SU-DHL-6 (cell line): ENCODE measurements around the gene PCDHGA4.

ENCODE experiments used
- H2AFZ ChIP-seq: fragments of 200-600 bp; sonication (generic); 2 replicates; pipeline ENCODE4 v1.6.1; 2014; ENCODE audit warnings: low read depth, mild to moderate bottlenecking, moderate library complexity, mixed read lengths, antibody characterized with exemption, low read length; ENCODE audit not compliant: severe bottlenecking
- H3F3A ChIP-seq: fragments of 200-600 bp; shearing (Covaris generic); 2 replicates; pipeline ENCODE4 v1.6.0; 2016; ENCODE audit warnings: antibody characterized with exemption, mild to moderate bottlenecking; ENCODE audit not compliant: insufficient read depth
- H3K27ac ChIP-seq: fragments of 200-600 bp; sonication (generic); 2 replicates; pipeline ENCODE4 v1.5.1; 2016; ENCODE audit warnings: low read depth, mild to moderate bottlenecking, low read length, moderate library complexity, mixed read lengths
- H3K27me3 ChIP-seq: fragments of 200-600 bp; sonication (generic), shearing (Covaris generic); 2 replicates; pipeline ENCODE4 v1.6.0; 2014; ENCODE audit warnings: mild to moderate bottlenecking, low read length
- H3K36me3 ChIP-seq: fragments of 200-600 bp; sonication (generic); 2 replicates; pipeline ENCODE4 v1.6.1; 2014; ENCODE audit warnings: mild to moderate bottlenecking, low read length, mixed read lengths
- H3K4me2 ChIP-seq: fragments of 300-600, 200-600 bp; shearing (Covaris generic), sonication (generic); 2 replicates; pipeline ENCODE4 v1.6.0; 2014; ENCODE audit warnings: low read length, low read depth, mild to moderate bottlenecking; ENCODE audit not compliant: poor library complexity, severe bottlenecking
- H3K4me3 ChIP-seq: fragments of 200-600 bp; sonication (generic); 2 replicates; pipeline ENCODE4 v1.5.1; 2014; ENCODE audit warnings: antibody characterized with exemption, low read length, mild to moderate bottlenecking, mixed read lengths; ENCODE audit not compliant: insufficient read depth, poor library complexity, severe bottlenecking
- H3K79me2 ChIP-seq: fragments of 200-600 bp; sonication (generic); 2 replicates; pipeline ENCODE4 v1.6.1; 2014; ENCODE audit warnings: mild to moderate bottlenecking, low read length, moderate library complexity; ENCODE audit not compliant: insufficient read depth
- H3K9ac ChIP-seq: fragments of 200-600 bp; sonication (generic); 2 replicates; pipeline ENCODE4 v1.7.0; 2014; ENCODE audit warnings: mild to moderate bottlenecking, low read length
- H3K9me2 ChIP-seq: fragments of 200-600 bp; sonication (generic); replicated peaks from 2 replicates; pipeline ENCODE4 v1.6.1; 2014; ENCODE audit warnings: low read length; ENCODE audit not compliant: insufficient read depth
- H3K9me3 ChIP-seq: fragments of 200-600 bp; sonication (generic); 2 replicates; pipeline ENCODE4 v1.6.1; 2014; ENCODE audit warnings: low read length, mixed read lengths; ENCODE audit not compliant: insufficient read depth
- H4K20me1 ChIP-seq: fragments of 200-600 bp; sonication (generic); 2 replicates; pipeline ENCODE4 v1.6.1; 2014; ENCODE audit warnings: low read depth, mild to moderate bottlenecking, antibody characterized with exemption, low read length, moderate library complexity, mixed read lengths
- EZH2phosphoT487 ChIP-seq: fragments of 200-600 bp; sonication (generic), shearing (Covaris generic); conservative IDR thresholded peaks from 2 replicates; pipeline ENCODE4 v1.6.1; 2018; ENCODE audit warnings: mild to moderate bottlenecking, antibody characterized with exemption, low read length, moderate library complexity, mixed read lengths
- TF ChIP-seq, protein P1 (sequence below): fragments of 200-600 bp; sonication (generic); IDR thresholded peaks from one replicate; pipeline ENCODE4 v1.5.1; 2017; ENCODE audit warnings: antibody characterized with exemption, mild to moderate bottlenecking, low read length, moderate library complexity; ENCODE audit not compliant: insufficient read depth, poor library complexity, severe bottlenecking

PCDHGA4 gene

DNA sequence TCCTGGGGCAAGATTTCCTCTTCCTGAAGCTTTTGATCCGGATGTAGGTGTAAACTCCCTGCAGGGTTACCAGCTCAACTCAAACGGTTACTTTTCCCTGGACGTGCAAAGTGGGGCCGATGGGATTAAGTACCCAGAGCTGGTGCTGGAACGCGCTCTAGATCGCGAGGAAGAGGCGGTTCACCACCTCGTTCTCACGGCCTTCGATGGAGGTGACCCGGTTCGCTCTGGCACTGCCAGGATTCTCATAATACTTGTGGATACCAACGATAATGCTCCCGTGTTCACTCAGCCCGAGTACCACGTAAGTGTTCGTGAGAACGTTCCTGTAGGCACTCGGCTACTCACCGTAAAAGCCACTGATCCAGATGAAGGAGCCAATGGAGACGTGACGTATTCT is 820 bp downstream of the PCDHGA4 start:
- Histone ChIP-seq H4K20me1 (no peaks in the 10 kb centered on the region), H3K27ac (no peak overlapping the region), H2AFZ (no peak overlapping the region), H3K9me2 (no peaks in the 10 kb centered on the region), H3K9ac (no peak overlapping the region), H3K4me3 (no peak overlapping the region), H3K27me3 (no peaks in the 10 kb centered on the region), H3K36me3 (no peaks in the 10 kb centered on the region; the same call in 1 of the 2 replicates), H3K9me3 (peaks cover 2% of the 10 kb centered on the region; the same call in 1 of the 2 replicates), H3F3A (0 out of 2 replicates have a peak, but pooled peaks cover 5% of the 10 kb centered on the region), H3K4me2 (no peak overlapping the region), H3K79me2 (no peaks in the 10 kb centered on the region)
- TF ChIP-seq EZH2phosphoT487 = no peak
- TF ChIP-seq, protein P1, sequence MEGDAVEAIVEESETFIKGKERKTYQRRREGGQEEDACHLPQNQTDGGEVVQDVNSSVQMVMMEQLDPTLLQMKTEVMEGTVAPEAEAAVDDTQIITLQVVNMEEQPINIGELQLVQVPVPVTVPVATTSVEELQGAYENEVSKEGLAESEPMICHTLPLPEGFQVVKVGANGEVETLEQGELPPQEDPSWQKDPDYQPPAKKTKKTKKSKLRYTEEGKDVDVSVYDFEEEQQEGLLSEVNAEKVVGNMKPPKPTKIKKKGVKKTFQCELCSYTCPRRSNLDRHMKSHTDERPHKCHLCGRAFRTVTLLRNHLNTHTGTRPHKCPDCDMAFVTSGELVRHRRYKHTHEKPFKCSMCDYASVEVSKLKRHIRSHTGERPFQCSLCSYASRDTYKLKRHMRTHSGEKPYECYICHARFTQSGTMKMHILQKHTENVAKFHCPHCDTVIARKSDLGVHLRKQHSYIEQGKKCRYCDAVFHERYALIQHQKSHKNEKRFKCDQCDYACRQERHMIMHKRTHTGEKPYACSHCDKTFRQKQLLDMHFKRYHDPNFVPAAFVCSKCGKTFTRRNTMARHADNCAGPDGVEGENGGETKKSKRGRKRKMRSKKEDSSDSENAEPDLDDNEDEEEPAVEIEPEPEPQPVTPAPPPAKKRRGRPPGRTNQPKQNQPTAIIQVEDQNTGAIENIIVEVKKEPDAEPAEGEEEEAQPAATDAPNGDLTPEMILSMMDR = no peak

GRCh38 chr5:141356133-141356532 is 1.3 kb downstream of the PCDHGA4 start:
- no peak overlapping the region for H2AFZ ChIP-seq
- no peak overlapping the region for H3K4me3 ChIP-seq
- no peak overlapping the region for H3K9ac ChIP-seq
- no peaks in the 10 kb centered on the region for H3K79me2 ChIP-seq
- TF ChIP-seq EZH2phosphoT487 = no peak
- TF ChIP-seq, protein P1 = no peak
- no peaks in the 10 kb centered on the region for H3K9me2 ChIP-seq
- H3K27ac ChIP-seq = no peak overlapping the region
- H3K36me3 ChIP-seq = no peaks in the 10 kb centered on the region; the same call in 1 of the 2 replicates
- 0 out of 2 replicates have a peak, but pooled peaks cover 5% of the 10 kb centered on the region for H3F3A ChIP-seq
- peaks cover 7% of the 10 kb centered on the region; the same call in 1 of the 2 replicates for H3K9me3 ChIP-seq
- no peak overlapping the region for H3K4me2 ChIP-seq
- H3K27me3 ChIP-seq = no peaks in the 10 kb centered on the region
- no peaks in the 10 kb centered on the region for H4K20me1 ChIP-seq

- H3K9me2 ChIP-seq = no peaks in the 10 kb centered on the region
Observed at GRCh38 chr5:141356950-141357349, 2.1 kb downstream of the PCDHGA4 start.

More at GRCh38 chr5:141356950-141357349, 2.1 kb downstream of the PCDHGA4 start:
- Histone ChIP-seq H3K36me3 (no peaks in the 10 kb centered on the region; the same call in 1 of the 2 replicates), H3K4me2 (no peak overlapping the region), H3K9ac (no peak overlapping the region), H3K4me3 (no peak overlapping the region), H2AFZ (no peak overlapping the region), H3F3A (0 out of 2 replicates have a peak, but pooled peaks cover 5% of the 10 kb centered on the region), H4K20me1 (no peaks in the 10 kb centered on the region), H3K79me2 (no peaks in the 10 kb centered on the region), H3K27me3 (no peaks in the 10 kb centered on the region), H3K27ac (no peak overlapping the region), H3K9me3 (peaks cover 11% of the 10 kb centered on the region; the same call in 1 of the 2 replicates)
- TF ChIP-seq, protein P1 = no peak
